ENCODE measurements around the gene SLC5A10.
"Not testable (repeated sequence)": the region's sequence is repeated elsewhere in the genome, so short reads cannot be mapped to it uniquely, and the experiment has no call there.

Gene SLC5A10

GRCh38 chr17:18951941-18952842 is at the start of gene SLC5A10:
Gene SLC5A10, plus strand, starts transcription at chr17:18952165. Its CDS starts 41 bp downstream, at chr17:18952206.
- no peak for DNase-seq (ENCODE audit: low read depth in 2 of 2)

GRCh38 chr17:18904482-18904881 is 47.5 kb upstream of the SLC5A10 start:
- no peak for DNase-seq (ENCODE audit: low read depth in 2 of 2)

- no peak for DNase-seq (ENCODE audit: low read depth in 2 of 2)
These were observed 46.7 kb upstream of the SLC5A10 start for GRCh38 chr17:18905226-18905625.

GRCh38 chr17:18910326-18910725 is 41.6 kb upstream of the SLC5A10 start:
- no peak for DNase-seq (ENCODE audit: low read depth in 2 of 2)

- no peak for DNase-seq (ENCODE audit: low read depth in 2 of 2)
These were observed 41.1 kb upstream of the SLC5A10 start for GRCh38 chr17:18910881-18911280.

- no peak for DNase-seq (ENCODE audit: low read depth in 2 of 2)
These were observed 35.0 kb upstream of the SLC5A10 start for GRCh38 chr17:18916816-18917500.

GRCh38 chr17:18917506-18918032 is 34.4 kb upstream of the SLC5A10 start:
- DNase-seq (ENCODE audit: low read depth in 2 of 2), result no peak

- no peak for DNase-seq (ENCODE audit: low read depth in 2 of 2)
These were observed 32.0 kb upstream of the SLC5A10 start for GRCh38 chr17:18919963-18920362.

GRCh38 chr17:18920911-18921441 is 31.0 kb upstream of the SLC5A10 start:
- no peak for DNase-seq (ENCODE audit: low read depth in 2 of 2)

GRCh38 chr17:18921485-18921884 is 30.5 kb upstream of the SLC5A10 start:
- no peak for DNase-seq (ENCODE audit: low read depth in 2 of 2)

- DNase-seq (ENCODE audit: low read depth in 2 of 2), result peak in 1 of 2 donors; percentile 17
These were observed 30.0 kb upstream of the SLC5A10 start for GRCh38 chr17:18921912-18922451.

- not testable (repeated sequence) for DNase-seq (ENCODE audit: low read depth in 2 of 2)
These were observed 29.4 kb upstream of the SLC5A10 start for GRCh38 chr17:18922596-18922995.

- DNase-seq (ENCODE audit: low read depth in 2 of 2), result no peak
These were observed 26.8 kb upstream of the SLC5A10 start for GRCh38 chr17:18925187-18925586.

GRCh38 chr17:18928628-18929125 is 23.3 kb upstream of the SLC5A10 start:
- no peak for DNase-seq (ENCODE audit: low read depth in 2 of 2)

GRCh38 chr17:18932360-18933055 is 19.5 kb upstream of the SLC5A10 start:
- no peak for DNase-seq (ENCODE audit: low read depth in 2 of 2)

- no peak for DNase-seq (ENCODE audit: low read depth in 2 of 2)
These were observed 18.6 kb upstream of the SLC5A10 start for GRCh38 chr17:18933102-18934058.

- DNase-seq (ENCODE audit: low read depth in 2 of 2), result no peak
These were observed 13.8 kb upstream of the SLC5A10 start for GRCh38 chr17:18937981-18938691.

- no peak for DNase-seq (ENCODE audit: low read depth in 2 of 2)
These were observed 13.3 kb upstream of the SLC5A10 start for GRCh38 chr17:18938692-18939023.

- no peak for DNase-seq (ENCODE audit: low read depth in 2 of 2)
These were observed 7.3 kb upstream of the SLC5A10 start for GRCh38 chr17:18944646-18945045.

- no peak for DNase-seq (ENCODE audit: low read depth in 2 of 2)
These were observed 5.4 kb upstream of the SLC5A10 start for GRCh38 chr17:18946536-18946935.

Data from activated CD4-positive, alpha-beta T cell treated with anti-CD3 and anti-CD28 coated beads for 24 hours (primary cell).